Retinal pigment epithelial cell (primary cell): Measurements from ENCODE around the gene ALDH3B1.
A peak's percentile ranks its signal among the peaks of the same experiment; 100 is the strongest.

Experiments used
- DNase-seq: peaks from one replicate; pipeline ENCODE4 v3.0.0-alpha.2; 2010; ENCODE audit warnings: low read depth
- H3K4me3 ChIP-seq: 2 replicates; pipeline ENCODE4 v1.5.1; 2011; ENCODE audit warnings: mild to moderate bottlenecking, low read length, control low read depth, moderate library complexity
- CTCF ChIP-seq: conservative IDR thresholded peaks from 2 replicates; pipeline ENCODE4 v1.5.1; 2011; ENCODE audit warnings: low read depth, low read length, control low read depth, inconsistent platforms

Gene ALDH3B1

GRCh38 chr11:68021167-68021787 is 11.2 kb downstream of the ALDH3B1 start:
- no peak overlapping the region for H3K4me3 ChIP-seq
- DNase-seq = no peak
- peak; percentile 60 for TF ChIP-seq CTCF

GRCh38 chr11:68022531-68022930 is 12.4 kb downstream of the ALDH3B1 start:
- no peak for TF ChIP-seq CTCF
- DNase-seq = no peak
- H3K4me3 ChIP-seq = no peak overlapping the region

GRCh38 chr11:68024508-68024907 is 14.4 kb downstream of the ALDH3B1 start:
- no peak for DNase-seq
- no peak overlapping the region for H3K4me3 ChIP-seq
- no peak for TF ChIP-seq CTCF

- no peak for TF ChIP-seq CTCF
- H3K4me3 ChIP-seq = no peak overlapping the region
- no peak for DNase-seq
These were observed 14.9 kb downstream of the ALDH3B1 start for GRCh38 chr11:68025047-68025446.

GRCh38 chr11:68026391-68027105 is 16.4 kb downstream of the ALDH3B1 start:
- DNase-seq = no peak
- no peak for TF ChIP-seq CTCF
- no peak overlapping the region for H3K4me3 ChIP-seq

GRCh38 chr11:68027667-68028066 is 17.5 kb downstream of the ALDH3B1 start:
- H3K4me3 ChIP-seq = no peak overlapping the region
- no peak for TF ChIP-seq CTCF
- no peak for DNase-seq
